Activated CD4-positive, alpha-beta T cell treated with anti-CD3 and anti-CD28 coated beads, Interleukin-2, amount 50 U/mL, for 1 hour (primary cell): ENCODE data around the gene PRDM11.

Source experiments
- DNase-seq: peaks from one replicate; pipeline ENCODE4 v3.0.0-alpha.2; 2020

PRDM11 gene

DNA sequence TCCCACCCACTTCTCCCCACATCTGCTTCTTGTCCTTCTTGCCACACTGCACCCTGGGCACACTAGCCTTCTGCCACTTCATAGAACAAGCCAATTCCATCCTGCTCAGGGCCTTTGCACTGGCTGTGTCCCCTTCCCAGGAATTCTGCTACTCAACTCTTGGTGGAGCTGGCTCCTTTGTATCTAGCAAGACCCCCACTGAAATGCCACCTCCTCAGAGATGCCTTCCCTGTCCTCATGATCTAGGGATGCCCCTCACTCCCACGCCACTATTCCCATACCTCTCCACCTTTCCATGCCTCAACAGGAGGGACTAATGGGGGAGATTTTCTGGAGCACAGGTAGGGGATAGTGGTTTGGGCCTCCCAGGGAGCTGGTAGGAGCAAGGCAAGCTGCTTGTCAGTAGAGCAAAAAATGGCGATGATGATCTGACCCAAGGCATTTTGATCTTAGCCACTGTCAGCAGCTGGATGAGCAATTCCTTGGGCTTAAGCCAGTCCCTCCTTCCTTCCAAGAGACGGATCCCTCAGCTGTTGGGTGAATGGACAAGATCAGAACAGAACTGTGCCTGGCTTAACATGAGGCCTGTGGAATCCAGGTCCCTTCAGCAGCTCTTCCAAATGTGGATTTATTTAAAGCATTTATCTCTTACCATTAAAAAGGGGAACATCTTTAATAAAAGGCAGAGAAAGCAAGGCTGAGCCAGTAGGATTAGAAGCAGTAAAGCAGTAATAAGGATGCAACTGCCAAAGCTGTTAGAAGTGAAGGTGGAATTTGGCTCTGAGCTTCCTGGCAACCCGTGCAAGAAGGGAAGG, 4.0 kb upstream of the PRDM11 start:
- DNase-seq, result no peak

DNA sequence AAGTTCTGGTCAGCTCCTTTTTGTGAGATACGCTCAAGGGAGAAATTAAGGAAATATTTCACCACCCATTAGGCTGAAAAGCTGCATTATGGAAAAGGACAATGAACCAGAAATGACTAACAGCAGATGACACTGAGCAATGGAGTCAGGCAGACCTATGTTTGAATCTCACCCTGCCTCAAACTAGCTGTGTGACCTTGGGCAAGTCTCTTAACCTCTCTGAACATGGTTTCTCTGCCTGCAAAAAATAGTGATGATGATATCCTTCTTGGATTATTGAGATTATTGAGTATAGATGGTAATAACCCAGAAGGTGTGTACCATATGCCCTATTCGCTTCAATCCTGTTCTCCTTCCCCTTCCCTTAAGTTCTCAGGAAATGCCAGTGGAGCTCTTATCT, 2.9 kb upstream of the PRDM11 start:
- no peak for DNase-seq

DNA sequence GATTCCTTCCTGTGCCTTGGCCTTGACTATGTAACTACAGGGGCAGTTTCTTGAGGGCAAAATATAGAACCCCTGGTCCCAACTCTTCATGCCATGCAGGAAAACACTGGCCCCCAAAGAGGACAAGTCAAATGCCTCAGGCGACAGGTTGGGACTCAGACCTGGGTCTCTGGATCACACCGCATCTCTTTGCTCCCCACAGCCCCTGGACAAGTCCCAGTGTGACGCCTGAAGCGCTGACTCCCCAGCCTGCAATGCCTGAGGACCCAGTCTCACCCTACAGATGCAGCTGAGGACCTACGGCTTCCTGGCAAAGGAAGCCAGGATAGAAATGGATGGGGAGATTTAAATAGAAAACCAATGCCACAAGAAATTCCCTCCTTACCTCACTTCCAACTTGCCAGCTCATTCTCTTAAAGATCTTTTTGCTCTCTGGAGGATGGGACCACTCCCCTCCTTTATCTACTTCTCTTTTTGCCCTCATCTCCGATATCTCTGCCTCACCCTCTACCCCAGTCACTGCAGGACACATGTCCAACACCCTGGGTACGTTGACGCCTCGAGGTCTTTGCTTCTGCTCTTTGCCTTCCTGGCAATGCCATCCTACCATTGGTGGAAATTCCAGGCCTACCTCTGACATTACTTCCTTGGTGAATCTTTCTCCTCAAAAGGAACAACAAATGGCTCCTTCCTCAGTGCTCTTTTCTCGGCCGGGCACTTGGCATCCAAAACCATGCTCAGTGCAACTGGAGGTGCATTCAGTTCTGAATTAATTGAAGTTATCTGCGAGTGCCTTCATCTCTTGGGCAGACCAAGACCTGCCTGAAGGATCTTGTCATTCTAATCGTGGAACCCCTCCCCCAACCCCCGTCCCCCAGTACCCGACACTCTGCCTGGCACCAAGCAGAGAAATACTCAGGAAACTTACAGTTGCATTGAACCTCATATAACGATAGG, 2.0 kb upstream of the PRDM11 start:
- DNase-seq, result no peak

DNA sequence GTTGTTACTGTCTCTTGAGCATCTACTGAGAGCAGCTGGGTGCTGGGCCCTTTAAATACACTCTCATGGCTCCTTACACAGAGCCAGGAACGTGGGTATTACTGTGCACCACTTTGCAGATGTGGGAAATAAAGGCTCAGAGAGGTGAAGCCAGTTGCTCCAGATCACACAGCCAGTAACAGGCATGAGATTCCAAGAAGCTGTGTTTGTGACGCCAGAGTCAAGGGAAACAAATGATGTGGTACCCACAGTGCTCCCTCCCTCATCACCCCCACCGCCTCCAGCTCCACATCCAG, 1.4 kb upstream of the PRDM11 start:
- DNase-seq, result no peak

DNA sequence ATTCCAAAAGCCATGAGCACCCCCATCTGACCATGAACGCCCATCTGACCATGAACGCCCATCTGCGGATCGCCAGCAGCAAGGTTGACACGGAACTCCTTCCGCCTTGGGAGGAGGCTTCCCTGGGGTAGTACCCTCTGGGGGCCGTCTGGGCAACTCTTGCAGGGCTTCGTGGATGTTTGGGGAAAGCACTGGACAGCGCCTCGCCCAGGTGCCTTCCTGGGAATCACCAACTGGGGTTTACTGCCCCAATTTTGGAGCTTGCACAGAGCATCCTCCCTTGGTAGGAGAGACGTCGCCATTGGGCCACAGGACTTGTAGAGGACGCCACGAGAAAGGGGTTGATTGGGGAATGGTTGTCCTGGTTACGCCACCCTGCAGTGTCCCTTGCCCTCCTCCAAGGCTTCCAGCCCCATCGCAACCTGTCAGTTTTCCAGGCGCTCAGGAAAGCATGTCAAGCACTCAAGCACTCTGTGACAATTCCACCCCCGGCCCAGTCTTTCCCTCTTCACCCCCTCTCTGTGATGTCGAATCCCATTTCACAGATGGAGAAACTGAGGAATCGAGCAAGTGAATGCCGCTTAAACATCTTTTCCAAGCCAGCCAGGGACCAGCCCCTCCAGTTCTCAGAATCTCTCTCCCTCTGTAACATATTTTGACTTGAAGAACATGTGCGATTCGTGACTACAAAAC, 914 bp upstream of the PRDM11 start:
- DNase-seq, result no peak

DNA sequence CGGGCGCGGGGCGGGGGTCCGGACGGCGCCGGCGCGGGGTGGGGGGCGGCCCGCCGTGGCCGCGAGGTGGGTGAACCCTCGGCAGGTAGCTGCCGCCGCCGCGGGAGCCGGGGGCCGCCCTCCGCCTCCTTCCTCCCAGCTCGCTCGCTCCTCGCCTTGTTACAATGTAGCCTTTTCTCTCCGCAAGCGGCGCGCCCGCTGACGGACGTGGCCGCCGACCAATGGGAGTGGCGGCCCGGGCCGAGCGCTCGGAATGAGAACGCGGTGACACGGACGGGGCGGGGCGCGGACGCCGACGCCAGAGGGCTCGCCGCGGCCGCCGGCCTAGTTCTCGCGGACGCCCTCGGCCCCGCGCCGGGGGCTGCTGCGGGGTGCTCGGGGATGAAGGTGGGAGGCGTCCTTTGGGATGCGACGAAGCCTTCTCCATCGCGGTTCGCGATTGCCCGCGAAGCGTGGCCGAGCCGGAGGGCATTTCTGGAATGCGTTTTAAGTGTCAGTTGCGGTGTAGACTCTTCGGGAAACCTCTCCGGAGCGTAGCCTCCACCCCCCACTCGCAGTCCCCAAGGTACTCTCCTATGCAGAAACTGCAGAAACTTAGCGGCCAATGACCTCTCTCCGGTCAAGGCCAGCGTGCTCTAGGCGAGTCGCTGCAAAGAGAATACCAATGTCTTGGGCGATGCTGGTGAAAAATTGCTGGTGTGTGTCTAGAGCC, 734 bp downstream of the PRDM11 start:
- peak; percentile 89 for DNase-seq

DNA sequence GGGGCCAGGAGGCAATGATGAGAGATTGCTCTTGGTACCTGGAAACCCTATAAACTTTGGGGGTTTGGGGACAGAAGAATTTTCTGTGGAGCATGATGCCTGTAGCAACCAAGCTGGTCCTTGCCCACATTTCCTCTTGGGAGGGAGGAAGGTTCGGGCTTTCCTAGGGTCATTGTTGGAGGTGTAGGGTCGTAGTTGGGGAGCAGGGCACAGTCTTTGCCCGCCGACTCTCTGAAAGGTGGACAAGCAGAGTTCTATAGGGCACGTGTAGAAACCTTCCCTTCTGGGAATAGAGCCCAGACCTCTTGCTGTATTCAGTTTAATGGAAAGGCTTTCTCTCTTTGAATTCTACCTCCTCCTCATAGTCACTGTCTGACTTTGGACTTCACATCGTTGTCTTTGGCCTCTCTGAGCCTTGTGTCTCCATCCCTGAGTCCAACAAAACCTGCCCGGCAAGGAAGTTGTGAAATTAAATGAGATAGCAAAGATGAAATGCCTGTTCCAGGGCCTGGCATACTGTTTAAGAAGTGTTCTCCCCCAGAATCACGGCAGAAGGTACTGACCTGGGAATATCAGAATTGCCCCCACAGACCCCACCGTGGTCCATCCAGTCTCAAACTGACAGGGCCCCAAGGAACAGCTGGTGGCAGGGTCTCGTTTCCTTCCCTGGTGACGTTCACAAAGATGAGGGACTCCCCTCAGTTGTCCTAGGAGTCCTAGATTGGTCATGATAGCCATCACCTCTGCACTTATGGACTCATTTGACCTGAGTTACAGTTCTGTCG, 1.6 kb downstream of the PRDM11 start:
- no peak for DNase-seq

DNA sequence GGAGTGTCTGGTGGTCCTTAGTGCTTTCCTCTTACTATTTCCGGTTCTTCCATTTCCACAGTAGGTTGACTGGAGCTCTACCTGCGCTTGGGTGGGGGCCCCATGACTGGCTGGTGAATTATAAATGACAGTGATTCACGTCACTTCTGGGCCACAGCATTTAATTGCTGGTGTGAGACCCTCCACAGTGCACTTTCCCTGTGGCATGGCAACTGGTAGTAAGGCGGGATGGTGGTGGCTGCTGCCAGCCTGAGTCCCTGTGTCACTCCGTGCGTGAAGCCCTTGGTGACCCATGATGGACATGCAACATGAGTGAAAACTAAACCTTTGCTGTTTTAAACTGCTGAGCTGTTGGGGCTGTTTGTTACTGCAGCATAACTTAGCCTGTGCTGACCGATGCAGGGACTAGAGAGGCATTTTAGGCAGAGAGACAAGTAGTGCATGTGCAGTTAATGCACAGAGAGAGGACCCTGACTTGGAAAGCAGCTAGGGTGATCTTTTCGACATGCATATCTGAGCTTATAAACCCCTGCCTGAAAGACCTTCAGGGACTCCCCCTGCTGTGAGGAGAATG, 3.1 kb downstream of the PRDM11 start:
- no peak for DNase-seq

DNA sequence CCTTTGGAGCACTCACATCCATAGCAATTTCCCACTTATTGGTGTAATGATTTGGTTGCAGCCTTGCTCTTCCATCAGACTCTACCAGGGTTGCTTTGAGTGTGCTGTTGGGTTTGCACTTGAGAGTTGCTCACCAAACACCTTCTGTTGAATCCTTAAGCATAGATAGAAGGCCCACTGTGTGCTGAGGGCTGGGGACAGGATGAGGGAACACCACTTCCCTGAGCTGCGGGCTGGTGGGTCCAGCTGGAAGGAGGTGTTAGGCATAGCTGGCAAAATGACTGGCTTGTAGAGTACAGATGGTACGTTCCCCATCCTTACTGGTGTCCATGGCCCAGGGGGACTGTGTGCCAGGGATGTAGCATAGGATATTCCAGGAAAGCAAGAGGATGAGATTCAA, 3.9 kb downstream of the PRDM11 start:
- no peak for DNase-seq

DNA sequence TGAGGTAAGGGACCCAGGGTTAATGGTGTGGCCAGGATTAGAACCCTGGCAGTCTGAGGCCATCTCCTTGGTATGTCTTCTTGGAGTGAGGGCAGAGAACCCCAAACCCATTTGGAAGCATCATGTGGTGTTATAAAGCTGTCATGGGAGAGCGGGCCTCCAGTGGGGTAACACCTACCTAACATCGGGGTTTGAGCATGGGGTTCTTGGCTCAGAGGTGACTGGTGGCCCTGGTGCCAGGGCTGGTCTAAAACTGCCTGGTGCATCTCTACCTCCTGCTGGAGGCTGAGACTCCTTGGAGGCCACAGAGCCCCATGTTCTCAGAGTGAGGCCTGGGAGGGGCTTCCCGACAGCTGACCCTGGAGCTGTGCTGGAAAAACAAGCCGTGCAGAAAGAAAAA, 4.5 kb downstream of the PRDM11 start:
- no peak for DNase-seq

DNA sequence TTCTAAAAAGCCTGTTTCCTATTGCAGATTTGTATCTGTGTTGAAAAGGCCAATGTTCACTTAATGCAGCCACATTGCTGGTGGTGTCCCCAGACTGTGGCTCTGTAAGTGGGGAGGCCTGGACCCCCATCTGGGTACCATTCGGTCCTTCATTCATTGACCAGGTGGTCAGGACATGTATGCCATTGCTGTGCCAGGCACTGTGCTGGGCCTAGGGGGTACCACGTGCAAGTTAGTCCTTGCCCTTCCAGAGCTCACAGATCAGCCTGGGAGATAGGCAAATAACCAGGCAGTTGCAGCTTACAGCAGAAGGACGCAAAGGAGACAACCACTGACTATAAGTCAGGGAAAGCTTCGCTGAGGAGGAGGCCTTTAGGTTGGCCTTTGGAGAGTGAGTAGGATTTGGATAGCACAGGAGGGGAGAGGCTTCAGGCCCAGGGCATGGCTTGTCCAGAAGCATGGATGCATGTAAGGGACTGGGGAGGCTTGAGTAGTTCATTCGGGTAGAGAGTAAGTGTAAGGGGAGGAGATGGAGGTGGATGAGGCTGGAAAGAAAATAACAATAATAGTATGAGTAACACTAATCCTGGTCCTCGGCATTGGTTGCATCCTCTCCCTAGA, 5.0 kb downstream of the PRDM11 start:
- DNase-seq, result no peak

DNA sequence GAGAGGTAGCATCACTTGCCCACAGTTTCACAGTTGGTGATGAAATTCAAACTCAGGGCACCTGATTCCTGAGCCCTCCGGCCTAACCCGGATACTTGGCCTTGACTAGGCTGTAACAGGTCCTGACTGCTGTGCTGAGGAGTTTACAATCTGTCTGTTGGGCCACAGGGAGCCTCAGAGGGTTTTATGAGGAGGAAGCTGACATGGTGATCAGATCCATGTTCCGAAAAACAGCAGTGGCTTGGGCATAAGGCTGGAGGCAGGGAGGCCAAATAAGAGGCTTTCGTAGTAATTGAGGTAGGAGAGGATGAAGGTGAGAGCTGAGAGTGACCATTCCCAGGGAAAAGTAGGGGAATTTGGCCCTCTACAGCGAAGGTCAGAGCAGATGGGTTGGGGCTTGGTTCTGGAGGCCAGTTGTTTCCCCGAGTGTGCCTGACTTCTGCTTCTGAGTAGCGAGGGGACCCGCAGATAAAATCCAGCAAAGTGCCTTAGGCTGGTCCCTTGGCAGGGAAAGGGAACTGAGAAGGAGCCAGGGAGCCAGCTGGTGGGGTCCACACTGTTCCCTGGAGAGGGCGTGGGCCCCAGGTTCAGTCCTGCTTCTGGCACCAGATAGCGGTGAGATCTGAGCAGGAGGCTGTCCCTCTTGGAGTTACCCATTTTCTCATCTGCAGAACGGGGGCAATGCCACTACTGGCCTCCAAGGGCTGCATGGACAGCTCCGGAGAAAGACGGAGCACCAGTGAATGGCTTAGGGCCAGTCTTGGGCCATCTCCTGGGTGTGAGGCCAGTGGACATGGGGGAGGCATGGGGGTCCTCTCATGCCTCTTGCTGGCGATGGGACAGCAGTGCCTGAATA, 6.5 kb downstream of the PRDM11 start:
- no peak for DNase-seq

DNA sequence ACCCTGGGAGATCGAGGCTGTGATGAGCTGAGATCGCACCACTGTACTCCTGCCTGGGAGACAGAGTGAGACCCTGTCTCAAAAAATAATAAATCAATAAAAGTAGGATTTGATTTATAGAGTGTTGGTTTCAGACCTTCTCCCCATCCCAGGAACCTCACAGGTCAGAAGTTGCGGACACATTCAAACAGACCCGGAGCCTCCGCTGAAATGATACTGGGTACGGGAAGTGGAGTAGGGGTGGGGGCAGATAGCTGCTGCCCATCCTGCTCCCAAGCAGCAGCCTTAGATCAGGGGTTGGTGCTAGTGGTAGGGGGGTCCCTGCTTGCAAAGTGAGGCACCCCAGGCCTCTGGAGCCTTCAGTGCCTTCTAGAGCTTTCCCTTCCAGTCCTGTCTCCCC, 7.8 kb downstream of the PRDM11 start:
- DNase-seq, result no peak

DNA sequence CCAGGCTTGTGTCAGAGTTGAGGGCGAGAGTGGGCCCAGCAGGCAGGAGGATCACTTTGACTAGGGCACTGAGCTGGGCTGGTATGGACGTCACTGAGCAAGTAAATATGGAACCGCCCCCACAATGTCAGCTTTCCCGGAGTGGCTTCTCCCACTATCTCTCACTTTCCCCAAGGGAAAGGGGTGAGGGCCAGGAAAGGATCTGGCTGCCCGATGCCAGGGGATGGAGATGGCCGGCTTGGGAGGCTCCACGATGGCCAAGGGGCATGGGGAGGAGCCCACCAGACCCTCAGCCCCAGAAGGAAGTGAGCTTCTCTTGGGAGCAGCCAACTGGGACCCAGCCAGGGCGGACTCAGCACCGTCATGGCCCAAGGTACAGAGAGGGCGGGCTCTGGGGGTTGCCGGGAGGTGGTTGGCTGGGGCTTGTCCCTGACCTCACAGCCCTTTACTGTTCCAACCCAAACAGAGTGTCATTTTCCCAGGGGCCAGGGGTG, 8.7 kb downstream of the PRDM11 start:
- no peak for DNase-seq

DNA sequence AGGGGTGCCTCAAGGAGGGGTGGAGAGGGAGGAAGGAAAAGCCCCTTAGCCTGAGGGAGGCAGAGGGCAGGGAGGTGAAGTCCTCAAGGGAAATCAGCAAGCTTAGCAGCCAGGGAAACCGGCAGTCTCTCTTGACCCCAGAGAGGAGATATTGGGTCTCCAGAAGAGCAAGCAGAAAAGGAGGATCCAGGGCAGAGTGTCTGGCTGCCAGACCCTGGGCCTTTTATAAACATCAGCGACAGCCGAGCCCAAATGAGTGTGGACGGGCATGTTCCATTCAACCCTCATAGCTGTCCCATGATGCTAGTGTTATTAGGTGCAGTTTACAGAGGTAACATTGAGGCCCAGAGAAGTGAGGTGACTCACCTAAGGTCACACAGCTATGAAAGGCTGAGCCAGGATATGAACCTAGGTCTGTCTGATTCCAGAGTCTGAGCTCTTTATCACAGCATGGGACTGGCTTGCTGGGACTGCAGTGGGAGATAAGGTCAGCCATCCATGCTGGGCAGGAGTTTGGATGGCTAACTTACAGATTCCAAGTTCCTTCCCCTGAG, 9.3 kb downstream of the PRDM11 start:
- DNase-seq, result no peak

DNA sequence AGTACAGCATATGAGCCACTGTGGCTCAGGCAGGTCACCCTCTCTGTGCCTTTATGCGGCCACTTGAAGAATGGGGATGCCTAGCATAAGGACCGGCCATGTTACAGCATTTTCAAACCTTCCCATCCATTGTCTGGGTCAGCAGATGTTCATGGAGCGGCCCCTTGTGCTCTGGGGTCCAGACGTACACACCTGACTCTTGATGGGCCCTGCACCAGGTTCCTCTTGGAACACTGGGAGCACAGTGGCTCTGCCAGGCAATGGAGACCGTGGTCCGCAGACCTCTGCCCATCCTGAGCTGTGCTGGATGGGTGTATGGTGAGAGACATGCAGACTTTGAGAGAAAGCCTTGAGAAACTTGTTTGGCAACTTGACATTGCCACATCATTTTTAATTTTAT, 9.8 kb downstream of the PRDM11 start:
- DNase-seq, result no peak

DNA sequence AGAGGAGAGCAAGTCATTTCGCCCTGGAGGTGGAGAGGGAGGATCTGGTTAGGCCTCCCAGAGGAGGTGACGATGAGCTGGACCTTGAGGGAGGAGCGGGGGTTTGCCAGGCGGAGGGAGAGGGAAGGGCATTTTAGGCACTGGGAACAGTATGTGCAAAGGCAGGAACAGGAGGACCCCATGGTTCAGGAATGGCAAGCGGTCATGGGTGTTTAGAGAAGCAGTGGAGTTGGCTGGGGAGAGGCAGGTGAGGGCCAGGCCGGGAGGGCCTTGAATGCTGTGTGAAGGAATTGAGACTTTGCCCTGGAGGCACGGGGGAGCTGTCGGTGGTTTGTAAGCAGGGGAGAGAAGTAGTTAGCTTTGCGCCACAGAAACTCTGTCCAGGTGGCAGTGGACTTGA, 10.3 kb downstream of the PRDM11 start:
- no peak for DNase-seq

DNA sequence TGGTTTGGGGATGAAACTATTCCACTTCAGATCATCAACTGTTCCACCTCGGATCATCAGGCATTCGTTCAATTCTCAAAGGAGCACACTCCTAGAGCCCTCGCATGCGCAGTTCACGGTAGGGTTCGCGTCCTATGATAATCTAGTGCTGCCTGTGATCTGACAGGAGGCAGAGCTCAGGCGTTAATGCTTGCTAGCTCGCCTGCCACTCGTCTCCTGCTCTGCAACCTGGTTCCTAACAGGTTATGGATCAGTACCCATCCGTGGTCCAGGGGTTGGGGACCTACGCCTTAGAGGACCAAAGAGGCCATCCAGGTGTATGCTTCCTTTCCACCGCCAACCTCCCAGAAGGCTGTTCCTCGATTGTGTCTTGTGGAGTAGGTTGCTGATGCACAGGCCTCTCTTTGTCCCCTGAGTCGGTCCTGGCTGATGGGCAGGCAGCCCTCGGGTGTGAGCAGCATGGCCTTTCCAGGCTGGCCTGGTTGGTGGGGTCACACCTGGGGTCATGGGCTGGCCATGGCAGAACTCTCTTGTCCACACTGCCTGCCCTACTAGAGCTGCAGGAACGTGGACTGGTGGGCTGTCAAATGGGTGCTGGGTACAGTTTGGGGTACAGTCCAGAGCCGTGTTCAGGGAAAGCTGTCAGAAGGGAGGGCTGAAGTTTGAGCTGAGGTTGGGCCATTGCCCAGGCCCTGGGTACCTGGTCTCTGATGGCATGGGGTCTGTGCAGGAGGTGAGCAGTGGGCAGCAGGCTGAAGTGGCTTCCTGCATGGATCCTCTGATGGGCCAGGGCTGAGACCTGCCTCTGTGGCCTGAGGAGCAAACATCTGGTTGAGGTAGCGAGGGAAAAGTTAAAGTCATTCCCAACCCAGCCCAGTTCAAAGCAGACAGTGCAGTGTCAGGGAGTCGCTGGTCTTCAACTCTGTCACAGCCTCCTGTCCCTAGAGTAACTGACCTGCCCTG, 11.1 kb downstream of the PRDM11 start:
- no peak for DNase-seq
